ENCODE results near the gene CDK2AP2.

- TF ChIP-seq CTCF (IDR thresholded peaks at IDR 0.05) (no peak), POLR2AphosphoS5 (IDR thresholded peaks at IDR 0.05) (no peak), POLR2A (IDR thresholded peaks at IDR 0.05) (no peak)
Observed at GRCh38 chr11:67524480-67524808, 16.5 kb upstream of the CDK2AP2 start.

Data from upper lobe of left lung (tissue), 4 donors.